ENCODE measurements around the gene PRXL2C.

PRXL2C gene

DNA sequence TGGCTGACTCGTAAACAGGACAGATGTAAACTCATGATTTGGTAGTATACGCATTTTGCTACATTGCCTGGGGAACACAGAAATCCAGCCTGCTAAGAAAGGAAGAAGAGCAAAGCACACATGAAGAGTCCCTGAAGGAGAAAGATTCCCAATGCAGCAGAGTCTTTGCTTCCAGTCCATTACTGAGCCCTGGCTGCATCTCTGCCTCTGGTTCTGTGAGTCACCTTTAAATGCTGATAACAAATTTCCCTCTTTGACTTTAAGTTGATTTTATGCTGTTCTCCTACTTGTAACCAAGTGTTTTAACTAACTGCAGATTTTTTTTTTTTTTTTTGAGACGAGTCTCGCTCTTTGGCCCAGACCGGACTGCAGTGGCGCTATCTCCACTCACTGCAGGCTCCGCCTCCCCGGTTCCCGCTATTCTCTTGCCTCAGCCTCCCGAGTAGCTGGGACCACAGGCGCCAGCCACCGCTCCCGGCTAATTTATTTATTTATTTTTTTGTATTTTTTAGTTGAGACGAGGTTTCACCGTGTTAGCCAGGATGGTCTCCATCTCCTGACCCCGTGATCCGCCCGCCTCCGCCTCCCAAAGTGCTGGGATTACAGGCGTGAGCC lies 8.5 kb upstream of the PRXL2C start:
- DNase-seq (ENCODE audit: low read depth) = peak; percentile 21
- TF ChIP-seq, protein P1, sequence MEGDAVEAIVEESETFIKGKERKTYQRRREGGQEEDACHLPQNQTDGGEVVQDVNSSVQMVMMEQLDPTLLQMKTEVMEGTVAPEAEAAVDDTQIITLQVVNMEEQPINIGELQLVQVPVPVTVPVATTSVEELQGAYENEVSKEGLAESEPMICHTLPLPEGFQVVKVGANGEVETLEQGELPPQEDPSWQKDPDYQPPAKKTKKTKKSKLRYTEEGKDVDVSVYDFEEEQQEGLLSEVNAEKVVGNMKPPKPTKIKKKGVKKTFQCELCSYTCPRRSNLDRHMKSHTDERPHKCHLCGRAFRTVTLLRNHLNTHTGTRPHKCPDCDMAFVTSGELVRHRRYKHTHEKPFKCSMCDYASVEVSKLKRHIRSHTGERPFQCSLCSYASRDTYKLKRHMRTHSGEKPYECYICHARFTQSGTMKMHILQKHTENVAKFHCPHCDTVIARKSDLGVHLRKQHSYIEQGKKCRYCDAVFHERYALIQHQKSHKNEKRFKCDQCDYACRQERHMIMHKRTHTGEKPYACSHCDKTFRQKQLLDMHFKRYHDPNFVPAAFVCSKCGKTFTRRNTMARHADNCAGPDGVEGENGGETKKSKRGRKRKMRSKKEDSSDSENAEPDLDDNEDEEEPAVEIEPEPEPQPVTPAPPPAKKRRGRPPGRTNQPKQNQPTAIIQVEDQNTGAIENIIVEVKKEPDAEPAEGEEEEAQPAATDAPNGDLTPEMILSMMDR (IDR thresholded peaks at IDR 0.05; ENCODE audit: low read length, missing control alignments) = no peak
- no peak overlapping the region for H3K4me3 ChIP-seq (replicated peaks; ENCODE audit: low read depth, low read length)

DNA sequence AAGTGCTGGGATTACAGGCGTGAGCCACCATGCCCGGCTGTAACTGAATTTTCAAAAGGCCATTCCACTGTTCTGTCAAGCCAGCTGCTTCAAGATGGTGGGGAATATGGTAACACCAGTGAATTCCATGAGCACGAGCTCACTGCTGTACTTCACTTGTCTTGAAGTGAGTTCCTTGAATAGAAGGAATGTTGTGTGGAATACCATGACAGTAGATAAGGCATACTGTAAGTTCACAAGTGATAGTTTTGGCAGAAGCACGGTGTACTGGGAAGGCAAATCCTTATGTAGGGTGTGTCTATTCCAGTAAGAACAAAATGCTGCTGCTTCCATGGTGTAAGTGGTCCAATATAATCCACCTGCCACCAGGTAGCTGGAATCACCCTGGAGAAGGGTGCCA lies 6.6 kb upstream of the PRXL2C start:
- TF ChIP-seq, protein P1 (IDR thresholded peaks at IDR 0.05; ENCODE audit: low read length, missing control alignments) = no peak
- DNase-seq (ENCODE audit: low read depth) = peak; percentile 21
- no peak overlapping the region for H3K4me3 ChIP-seq (replicated peaks; ENCODE audit: low read depth, low read length)

- TF ChIP-seq, protein P1 (IDR thresholded peaks at IDR 0.05; ENCODE audit: low read length, missing control alignments) = no peak
- no peak overlapping the region for H3K4me3 ChIP-seq (replicated peaks; ENCODE audit: low read depth, low read length)
- DNase-seq (ENCODE audit: low read depth) = no peak
These were observed 5.7 kb upstream of the PRXL2C start for GRCh38 chr9:96660692-96661248.

DNA sequence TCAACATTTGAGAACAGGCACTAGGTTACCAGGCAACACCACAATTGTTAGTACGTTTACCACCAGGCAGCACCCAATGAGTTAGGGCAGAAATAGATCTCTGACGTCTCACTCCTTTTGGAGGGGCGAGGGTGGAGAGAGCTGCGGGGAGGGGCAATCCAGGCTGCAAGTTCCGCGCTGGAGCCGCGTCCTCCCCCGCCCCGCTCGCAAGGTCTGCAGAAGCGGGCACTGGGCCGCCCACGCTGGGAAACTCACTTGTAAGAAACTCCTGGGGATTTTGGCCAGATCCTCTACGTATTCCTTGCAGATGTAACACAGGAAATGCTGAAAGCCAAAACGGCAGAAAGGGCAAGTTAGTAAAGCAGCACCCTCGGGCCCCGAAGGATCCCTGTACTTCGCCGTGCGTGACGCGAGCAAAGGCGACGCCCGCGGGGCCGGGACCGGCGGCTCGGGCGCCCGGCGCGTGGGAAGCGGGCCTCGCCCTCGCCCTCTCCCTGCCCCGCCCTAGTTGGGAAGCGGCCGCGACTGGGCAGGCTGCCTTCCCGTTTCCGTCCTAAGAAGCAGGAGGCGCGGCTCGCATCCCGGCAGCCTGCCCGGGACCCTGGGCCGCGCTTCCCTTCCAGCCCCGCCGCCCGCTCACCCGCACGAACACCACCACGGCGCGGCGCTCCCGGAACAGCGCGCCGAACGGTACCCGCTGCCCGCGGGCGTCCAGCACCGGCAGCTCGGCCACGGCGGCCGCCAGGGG lies 493 bp downstream of the PRXL2C start:
- DNase-seq (ENCODE audit: low read depth) = peak; percentile 95
- TF ChIP-seq, protein P1 (IDR thresholded peaks at IDR 0.05; ENCODE audit: low read length, missing control alignments) = no peak
- H3K4me3 ChIP-seq (replicated peaks; ENCODE audit: low read depth, low read length) = peak overlapping the region; percentile 74

DNA sequence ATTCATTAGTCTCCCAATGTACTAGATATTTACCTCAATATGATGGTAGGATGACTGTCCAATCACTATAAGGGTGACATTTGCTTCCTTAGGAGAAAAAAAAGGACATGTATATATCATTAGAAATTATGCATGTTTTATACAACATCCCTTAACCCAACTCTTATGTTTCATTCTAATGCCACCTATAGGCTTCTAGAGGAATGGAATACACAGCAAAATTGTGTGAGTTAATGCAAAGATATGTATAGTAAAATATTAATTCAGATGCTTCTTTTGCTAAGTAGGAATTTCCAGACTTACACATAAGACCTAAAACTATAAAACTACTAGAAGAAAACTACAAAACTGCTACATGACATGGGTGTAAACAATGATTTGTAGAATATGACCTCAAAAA lies 3.5 kb downstream of the PRXL2C start:
- TF ChIP-seq, protein P1 (IDR thresholded peaks at IDR 0.05; ENCODE audit: low read length, missing control alignments) = peak; percentile 70
- peak; percentile 57 for DNase-seq (ENCODE audit: low read depth)

DNA sequence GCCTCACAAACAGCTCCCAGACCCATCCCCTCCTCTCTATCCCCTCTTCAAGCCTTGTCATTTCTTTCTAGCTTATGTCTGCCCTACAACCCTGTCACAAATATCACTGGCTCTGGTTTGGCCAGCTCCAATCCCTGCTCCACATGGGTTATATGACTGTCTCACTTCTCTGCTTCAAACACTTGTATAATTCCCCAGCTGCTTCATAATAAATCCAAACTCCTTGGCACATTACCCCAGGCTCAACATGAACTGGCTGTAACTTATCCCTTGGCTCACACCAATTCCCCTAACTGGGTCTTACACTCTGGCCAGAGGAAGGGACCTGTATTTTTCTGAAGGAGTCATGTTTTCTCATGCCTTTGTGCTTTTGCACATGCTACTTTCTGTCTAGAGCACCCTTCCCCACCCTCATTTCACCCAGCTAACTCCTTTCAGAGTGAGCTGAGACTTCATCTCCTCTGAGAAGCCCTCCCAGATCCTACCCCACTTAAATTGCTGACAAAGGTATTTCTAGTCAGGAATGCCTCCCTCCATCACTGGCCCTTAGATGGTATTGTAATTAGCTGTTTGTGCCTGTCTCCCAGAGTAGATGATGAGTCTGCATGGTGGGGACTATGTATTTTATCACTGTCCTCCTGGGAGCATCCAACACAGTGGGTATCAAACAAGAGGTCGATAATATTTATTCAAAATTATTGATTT lies 5.3 kb downstream of the PRXL2C start:
- no peak for DNase-seq (ENCODE audit: low read depth)
- H3K4me3 ChIP-seq (replicated peaks; ENCODE audit: low read depth, low read length) = no peak overlapping the region
- TF ChIP-seq, protein P1 (IDR thresholded peaks at IDR 0.05; ENCODE audit: low read length, missing control alignments) = no peak

More for the DNA sequence above, 3.5 kb downstream of the PRXL2C start:
- no peak overlapping the region for H3K4me3 ChIP-seq (replicated peaks; ENCODE audit: low read depth, low read length)

All from fibroblast of pulmonary artery (primary cell).